DMS114 treated with DMSO at 0.1 percent for 48 hours (cell line): Measurements from ENCODE around the gene HOXA9.

ENCODE experiments used
- DNase-seq: peaks from one replicate; lab custom pipeline; 2025; ENCODE audit not compliant: unreplicated experiment; lab: John Stamatoyannopoulos, UW

Gene HOXA9

DNA sequence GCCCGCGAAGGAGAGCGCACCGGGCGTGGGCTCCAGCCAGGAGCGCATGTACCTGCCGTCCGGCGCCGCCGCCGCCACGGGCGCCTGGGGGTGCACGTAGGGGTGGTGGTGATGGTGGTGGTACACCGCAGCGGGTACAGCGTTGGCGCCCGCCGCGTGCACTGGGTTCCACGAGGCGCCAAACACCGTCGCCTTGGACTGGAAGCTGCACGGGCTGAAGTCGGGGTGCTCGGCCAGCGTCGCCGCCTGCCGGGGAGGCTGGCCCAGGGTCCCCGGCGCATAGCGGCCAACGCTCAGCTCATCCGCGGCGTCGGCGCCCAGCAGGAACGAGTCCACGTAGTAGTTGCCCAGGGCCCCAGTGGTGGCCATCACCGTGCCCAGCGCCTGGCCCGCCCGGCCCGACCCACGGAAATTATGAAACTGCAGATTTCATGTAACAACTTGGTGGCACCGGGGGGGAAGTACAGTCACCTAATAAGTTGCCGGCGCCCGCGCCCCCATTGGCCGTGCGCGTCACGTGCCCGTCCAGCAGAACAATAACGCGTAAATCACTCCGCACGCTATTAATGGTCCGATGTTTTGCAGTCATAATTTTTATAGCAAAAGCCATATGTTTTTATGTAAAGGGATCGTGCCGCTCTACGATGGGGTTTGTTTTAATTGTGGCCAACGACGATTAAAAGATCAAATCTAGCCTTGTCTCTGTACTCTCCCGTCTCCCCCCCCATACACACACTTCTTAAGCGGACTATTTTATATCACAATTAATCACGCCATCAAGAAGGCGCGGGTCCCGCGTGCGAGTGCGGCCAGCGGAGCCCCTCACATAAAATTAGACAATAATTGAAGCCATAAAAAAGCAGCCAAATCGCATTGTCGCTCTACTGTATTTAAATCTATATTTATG lies at the start of gene HOXA9:
HOXA9 (minus strand) TSS at position 449 of the 907 bp plus-strand sequence; CDS start at position 369, 80 bp downstream.
- peak; percentile 74 for DNase-seq

- DNase-seq, result no peak
Observed at GRCh38 chr7:27214239-27214950, 49.1 kb upstream of the HOXA9 start.

- no peak for DNase-seq
Observed at GRCh38 chr7:27213433-27214238, 48.3 kb upstream of the HOXA9 start.

DNA sequence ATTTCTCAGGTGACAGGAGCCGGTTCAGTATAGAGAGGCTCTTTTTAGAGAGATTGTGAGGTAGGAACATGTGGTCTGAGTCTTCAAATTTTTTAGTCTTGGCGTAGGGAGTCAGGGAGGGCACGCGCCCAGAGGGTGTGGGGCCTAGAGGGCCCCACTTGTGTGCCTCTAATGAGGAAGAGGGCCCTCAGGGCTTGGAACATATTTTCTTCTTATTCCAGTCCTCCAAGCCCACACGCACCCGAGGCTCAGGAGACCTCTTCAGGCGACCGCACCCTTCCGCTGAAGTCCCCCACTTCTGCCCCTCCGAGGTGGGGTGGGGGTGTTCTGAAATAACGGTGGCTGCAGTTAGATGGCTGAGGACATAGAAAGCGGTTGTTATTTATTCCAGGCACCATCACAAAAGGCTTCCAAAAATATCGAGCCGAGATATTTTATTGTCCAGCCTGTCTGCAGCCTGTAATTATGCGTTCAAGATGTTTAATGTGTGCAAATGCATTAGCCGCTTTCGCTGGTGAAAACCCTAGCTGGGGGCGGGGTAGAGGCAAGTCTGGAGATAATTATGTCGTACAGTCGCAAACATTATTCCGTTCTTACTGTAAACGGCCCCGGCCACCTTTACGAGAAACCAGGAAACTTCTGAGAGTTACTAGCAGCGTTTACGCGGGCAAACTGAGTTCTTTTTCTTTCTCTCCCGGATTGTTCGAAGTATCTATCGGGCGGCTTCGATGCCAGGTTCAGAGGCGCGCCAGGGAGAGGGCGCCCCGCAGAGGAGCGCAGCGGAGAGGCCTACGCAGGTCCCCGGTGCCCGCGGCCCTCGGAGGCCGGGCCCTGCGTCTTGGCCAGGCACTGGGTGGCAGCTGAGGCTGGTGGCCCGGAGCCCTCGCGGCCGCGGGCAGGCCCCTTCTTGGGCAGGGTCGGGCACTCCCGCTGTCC lies 47.4 kb upstream of the HOXA9 start:
- no peak for DNase-seq

DNA sequence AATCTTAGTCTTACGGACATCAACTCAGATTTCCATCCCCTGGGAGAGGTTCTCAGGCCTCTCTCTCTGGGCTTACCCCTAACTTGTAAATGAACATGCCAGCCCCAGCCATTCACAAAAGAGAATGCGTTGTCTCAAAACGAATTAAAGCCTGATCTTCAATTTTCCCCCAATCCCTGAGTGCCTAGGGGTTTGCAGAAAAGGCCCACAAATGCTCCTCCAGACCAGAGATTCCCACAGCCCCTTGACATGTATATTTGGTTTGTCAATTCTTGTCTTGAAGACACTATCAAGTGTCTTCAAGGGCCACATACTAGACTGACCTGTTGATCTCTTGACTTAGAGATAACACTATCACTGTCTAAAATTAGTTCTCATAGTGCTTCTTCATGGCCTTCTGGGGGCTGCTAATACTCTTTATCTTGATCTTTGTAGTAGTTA lies 46.4 kb upstream of the HOXA9 start:
- no peak for DNase-seq

GRCh38 chr7:27211084-27211446 lies 45.7 kb upstream of the HOXA9 start:
- no peak for DNase-seq

DNA sequence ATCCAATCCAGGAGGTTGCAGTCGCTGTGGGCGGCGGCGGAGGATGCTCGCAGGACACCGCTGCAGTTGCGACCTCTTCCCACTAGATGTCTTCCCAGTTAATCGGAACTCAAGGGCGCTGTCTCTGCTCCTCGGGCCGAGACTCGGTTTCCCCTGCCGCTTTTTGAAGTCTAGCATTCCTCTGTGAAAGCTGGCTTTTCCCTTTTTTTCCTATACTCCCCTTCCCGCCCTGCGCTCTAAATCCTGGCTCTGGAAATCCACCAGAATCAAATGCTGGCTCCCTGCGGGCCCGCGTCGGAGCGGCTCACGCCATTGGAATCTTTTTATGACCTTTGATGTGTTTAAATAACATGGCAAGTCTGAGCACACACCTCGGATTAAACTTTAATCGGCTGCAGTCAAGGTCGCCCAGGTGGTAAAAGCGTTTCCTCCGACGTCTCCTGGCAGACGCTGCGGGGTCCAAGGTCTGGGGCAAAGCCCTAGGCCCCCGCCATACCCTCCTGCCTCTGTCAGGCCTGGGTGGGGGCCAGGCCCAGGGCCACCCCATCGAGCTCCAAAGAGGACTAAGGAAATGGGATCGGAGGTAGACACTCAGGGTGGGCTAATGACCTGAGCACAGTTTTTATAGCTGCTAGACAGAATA lies 45.2 kb upstream of the HOXA9 start:
- DNase-seq, result peak; percentile 42

DNA sequence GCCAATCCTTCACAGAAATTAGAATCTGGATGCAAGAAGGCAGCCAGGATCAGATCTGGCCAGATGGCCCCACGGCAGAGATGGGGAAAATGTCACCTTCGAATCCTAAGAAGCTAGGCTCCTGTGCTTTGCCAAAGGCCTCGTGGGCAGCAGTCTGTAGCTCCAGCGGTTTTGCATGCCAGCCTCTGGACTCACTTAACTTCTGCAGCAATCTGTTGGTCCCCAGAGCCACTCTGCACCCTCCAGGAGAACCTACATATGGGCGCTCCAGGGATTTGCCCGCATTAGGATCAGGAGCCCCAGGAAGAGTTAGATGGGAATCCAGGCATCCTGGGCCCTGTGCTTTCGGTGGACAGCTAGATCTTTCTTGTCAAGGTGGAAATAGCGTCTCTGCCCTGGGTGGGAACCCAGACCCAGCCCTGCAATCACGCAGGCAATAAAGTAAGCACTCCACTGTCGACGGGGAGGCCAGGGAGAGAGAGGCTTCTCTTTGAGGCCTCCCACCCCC lies 44.6 kb upstream of the HOXA9 start:
- DNase-seq, result no peak

- no peak for DNase-seq
Observed at GRCh38 chr7:27208998-27209397, 43.7 kb upstream of the HOXA9 start.

- no peak for DNase-seq
Observed at GRCh38 chr7:27207348-27207985, 42.1 kb upstream of the HOXA9 start.

DNA sequence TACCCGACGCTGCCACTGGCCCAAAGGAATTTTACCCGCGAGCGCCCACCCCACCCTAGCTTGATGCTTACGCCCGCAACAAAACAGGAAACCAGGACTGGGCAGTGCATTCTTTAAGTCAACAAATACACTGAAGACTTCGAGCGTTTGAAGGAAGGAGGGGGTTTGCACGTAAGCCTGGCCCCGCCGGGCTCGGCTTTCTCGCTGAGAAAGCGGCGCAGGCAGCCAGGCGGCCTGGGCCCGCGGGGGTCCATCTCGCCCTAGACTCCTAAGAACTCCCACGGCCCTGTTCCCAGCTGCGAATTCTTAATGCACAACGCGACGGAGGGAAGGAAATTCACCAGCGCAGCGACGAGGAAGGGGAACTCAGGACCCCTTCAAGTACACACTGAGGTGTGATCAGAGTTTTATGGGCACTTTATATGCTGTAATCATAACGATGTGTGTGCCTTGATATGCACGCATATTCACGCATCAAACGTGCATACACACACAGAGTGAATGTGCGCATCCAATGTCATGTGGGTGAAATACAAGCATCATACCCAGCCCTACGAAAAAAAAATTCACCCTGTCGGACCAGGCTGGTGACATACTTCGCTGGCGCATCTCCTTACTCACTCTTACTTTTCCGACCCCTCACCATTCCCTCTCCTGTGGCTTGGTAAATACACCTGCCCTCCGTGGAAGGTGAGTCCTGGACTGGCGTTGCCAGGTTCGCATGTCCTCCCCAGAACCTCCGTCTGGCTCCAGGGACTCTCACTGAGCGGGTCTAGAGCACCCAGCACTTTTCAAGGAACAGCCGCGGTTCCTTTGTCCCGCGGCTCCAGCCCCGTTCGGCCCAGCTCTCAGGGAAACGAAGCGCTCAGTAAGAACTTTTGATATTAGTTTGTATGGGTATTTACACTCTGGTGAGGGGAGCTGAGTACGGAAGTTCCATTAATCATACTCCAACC lies 40.3 kb upstream of the HOXA9 start:
- no peak for DNase-seq

- DNase-seq, result no peak
Observed at GRCh38 chr7:27204851-27205322, 39.5 kb upstream of the HOXA9 start.

- DNase-seq, result no peak
Observed at GRCh38 chr7:27203964-27204594, 38.7 kb upstream of the HOXA9 start.

DNA sequence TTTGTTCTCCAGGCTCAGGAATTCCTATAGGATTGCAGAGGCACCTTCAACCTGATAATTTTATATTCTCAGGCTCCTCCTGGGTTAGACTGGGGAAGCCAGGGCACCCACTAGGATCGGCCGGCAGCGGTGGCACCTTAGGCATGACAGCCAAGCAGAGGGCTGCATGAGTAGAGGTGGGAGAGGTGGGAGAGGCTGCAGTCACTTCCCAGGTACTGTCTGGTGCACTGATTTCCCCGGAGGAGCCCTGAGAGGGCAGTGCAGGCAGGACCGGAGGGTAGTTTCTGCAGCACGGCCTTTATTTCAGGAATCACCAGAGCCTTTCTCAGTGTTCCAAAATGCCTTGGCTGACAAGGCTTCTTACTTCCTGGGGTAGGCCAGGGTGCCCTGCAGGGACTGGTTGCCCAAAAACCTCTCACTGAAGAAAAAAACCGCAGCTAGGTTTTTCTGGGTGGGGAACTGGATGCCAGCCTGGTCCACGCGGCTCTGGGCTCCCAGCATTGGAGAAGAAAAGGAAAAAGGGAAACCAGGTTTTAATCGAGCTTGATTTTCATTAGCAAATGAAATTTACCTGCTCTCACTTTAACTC lies 38.1 kb upstream of the HOXA9 start:
- no peak for DNase-seq

GRCh38 chr7:27202862-27203134 lies 37.5 kb upstream of the HOXA9 start:
- DNase-seq, result no peak

- DNase-seq, result no peak
Observed at GRCh38 chr7:27202018-27202861, 36.9 kb upstream of the HOXA9 start.
